Measurements from ENCODE around the gene SPRR4. TPM values are rescaled to one million over a fixed set of nuclear protein-coding genes. Genes with fewer than 3 reads are reported as not detected.
A peak's percentile ranks its signal among the peaks of the same experiment; 100 is the strongest.

SPRR4 gene
- not detected for total RNA-seq

GRCh38 chr1:152970495-152970894, at the start of gene SPRR4:
Gene SPRR4 (plus strand): TSS chr1:152970648. CDS start chr1:152971891, 1,243 bp downstream.
- no peak for TF ChIP-seq EP300 (IDR thresholded peaks at IDR 0.05; ENCODE audit: low read depth)
- no peak for TF ChIP-seq POLR2AphosphoS5 (IDR thresholded peaks at IDR 0.05)
- TF ChIP-seq CTCF (IDR thresholded peaks at IDR 0.05): no peak
- TF ChIP-seq POLR2A (IDR thresholded peaks at IDR 0.05): no peak
- no peak within 1 kb of the TSS for H3K27ac ChIP-seq
- 87 to 88% methylated on average over 4 to 6 of the region's 6 CpGs for WGBS, 2 donors (ENCODE audit: low coverage in 1 of 2)
- intact Hi-C loops (cut with DNase I; ENCODE audit: low total_unique reads) (no loop called here), in situ Hi-C loops (cut with MboI; ENCODE audit: low pct_ligation_motif_present in 1 of 4, low pct_unique_long_range_greater_than_20kb in 1 of 4, low sequenced_read_pairs in 3 of 4) (no loop called here)
- H3K27me3 ChIP-seq: no peaks in the 10 kb centered on the region
- no peaks in the 10 kb centered on the region for H3K9me3 ChIP-seq
- H3K4me3 ChIP-seq: no peak within 1 kb of the TSS
- H3K4me1 ChIP-seq: no peaks in the 10 kb centered on the region
- DNase-seq: no peak
- no peaks in the 10 kb centered on the region for H3K36me3 ChIP-seq

- 0 to 53% methylated on average over 1 to 2 of the region's 2 CpGs for WGBS, 2 donors (ENCODE audit: low coverage in 1 of 2)
- no peak for DNase-seq
- no peaks in the 10 kb centered on the region for H3K4me1 ChIP-seq
- no peaks in the 10 kb centered on the region for H3K36me3 ChIP-seq
- in situ Hi-C loops (cut with MboI; ENCODE audit: low pct_ligation_motif_present in 1 of 4, low pct_unique_long_range_greater_than_20kb in 1 of 4, low sequenced_read_pairs in 3 of 4): no loop called here
- intact Hi-C loops (cut with DNase I; ENCODE audit: low total_unique reads): no loop called here
- no peaks in the 10 kb centered on the region for H3K9me3 ChIP-seq
- H3K27ac ChIP-seq: no peak overlapping the region
- H3K4me3 ChIP-seq: no peak overlapping the region
- no peaks in the 10 kb centered on the region for H3K27me3 ChIP-seq
- no peak for TF ChIP-seq POLR2AphosphoS5 (IDR thresholded peaks at IDR 0.05)
- TF ChIP-seq CTCF (IDR thresholded peaks at IDR 0.05): no peak
- TF ChIP-seq POLR2A (IDR thresholded peaks at IDR 0.05): no peak
- TF ChIP-seq EP300 (IDR thresholded peaks at IDR 0.05; ENCODE audit: low read depth): no peak
Measured at GRCh38 chr1:152924191-152924590, 46.3 kb upstream of the SPRR4 start.

- no peak for TF ChIP-seq POLR2A (IDR thresholded peaks at IDR 0.05)
- no peak for TF ChIP-seq EP300 (IDR thresholded peaks at IDR 0.05; ENCODE audit: low read depth)
- TF ChIP-seq CTCF (IDR thresholded peaks at IDR 0.05): peak in 1 of 5 experiments; percentile 11
- Histone ChIP-seq H3K36me3 (no peaks in the 10 kb centered on the region), H3K27me3 (no peaks in the 10 kb centered on the region), H3K27ac (no peak overlapping the region), H3K4me3 (no peak overlapping the region), H3K4me1 (no peaks in the 10 kb centered on the region), H3K9me3 (no peaks in the 10 kb centered on the region)
- DNase-seq: no peak
- intact Hi-C loops (cut with DNase I; ENCODE audit: low total_unique reads) (no loop called here), in situ Hi-C loops (cut with MboI; ENCODE audit: low pct_ligation_motif_present in 1 of 4, low pct_unique_long_range_greater_than_20kb in 1 of 4, low sequenced_read_pairs in 3 of 4) (no loop called here)
- WGBS, 2 donors (ENCODE audit: low coverage in 1 of 2): 71% methylated on average over 3 of the region's 3 CpGs; no CpG with 5 or more reads in 1 of the 2 donors
Measured at GRCh38 chr1:152926091-152926490, 44.4 kb upstream of the SPRR4 start.

GRCh38 chr1:152928671-152929070, 41.8 kb upstream of the SPRR4 start:
- Histone ChIP-seq H3K9me3 (no peaks in the 10 kb centered on the region), H3K27ac (no peak overlapping the region), H3K4me1 (no peaks in the 10 kb centered on the region), H3K4me3 (no peak overlapping the region), H3K36me3 (no peaks in the 10 kb centered on the region), H3K27me3 (no peaks in the 10 kb centered on the region)
- intact Hi-C loops (cut with DNase I; ENCODE audit: low total_unique reads): no loop called here
- WGBS, 2 donors (ENCODE audit: low coverage in 1 of 2): 47 to 57% methylated on average over 3 of the region's 3 CpGs
- in situ Hi-C loops (cut with MboI; ENCODE audit: low pct_ligation_motif_present in 1 of 4, low pct_unique_long_range_greater_than_20kb in 1 of 4, low sequenced_read_pairs in 3 of 4): no loop called here
- TF ChIP-seq CTCF (IDR thresholded peaks at IDR 0.05) (no peak), EP300 (IDR thresholded peaks at IDR 0.05; ENCODE audit: low read depth) (no peak), POLR2AphosphoS5 (IDR thresholded peaks at IDR 0.05) (no peak), POLR2A (IDR thresholded peaks at IDR 0.05) (no peak)
- DNase-seq: no peak

Measured in transverse colon (tissue), 4 donors.